ENCODE data around the gene DDRGK1.

DDRGK1 gene

GRCh38 chr20:3231889-3232588 is 27.6 kb upstream of the DDRGK1 start:
- in situ Hi-C loops (cut with HindIII; ENCODE audit: low pct_unique_long_range_greater_than_20kb, low sequenced_read_pairs), result no loop called here
- no peak for TF ChIP-seq JUND (IDR thresholded peaks at IDR 0.05; ENCODE audit: low read depth)
- DNase-seq (ENCODE audit: low read depth in 1 of 2, low spot score in 1 of 2), result no peak

GRCh38 chr20:3231116-3231515 is 26.6 kb upstream of the DDRGK1 start:
- no peak for DNase-seq (ENCODE audit: low read depth in 1 of 2, low spot score in 1 of 2)
- in situ Hi-C loops (cut with HindIII; ENCODE audit: low pct_unique_long_range_greater_than_20kb, low sequenced_read_pairs), result no loop called here
- no peak for TF ChIP-seq JUND (IDR thresholded peaks at IDR 0.05; ENCODE audit: low read depth)

DNA sequence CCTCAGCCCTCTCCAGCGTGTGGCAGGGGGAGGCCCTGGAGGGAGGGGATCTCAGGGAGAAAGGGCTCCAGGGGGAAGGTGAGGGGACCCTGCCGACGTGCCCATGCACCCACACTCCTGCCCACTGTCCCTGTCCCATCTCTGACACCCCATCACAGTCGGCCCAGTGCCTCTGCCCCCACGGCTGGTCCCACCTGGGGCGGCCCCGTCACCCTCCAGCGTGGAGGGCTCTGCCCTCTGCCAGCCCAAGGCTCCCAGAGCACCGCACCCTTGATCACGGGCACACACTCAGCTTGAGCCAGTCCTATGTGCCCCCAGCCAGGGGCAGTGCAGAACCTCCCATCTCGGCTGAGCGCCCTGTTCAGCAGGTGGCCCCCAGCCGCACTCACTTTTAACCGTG is 25.3 kb upstream of the DDRGK1 start:
- in situ Hi-C loops (cut with HindIII; ENCODE audit: low pct_unique_long_range_greater_than_20kb, low sequenced_read_pairs), result no loop called here
- no peak for TF ChIP-seq JUND (IDR thresholded peaks at IDR 0.05; ENCODE audit: low read depth)
- no peak for DNase-seq (ENCODE audit: low read depth in 1 of 2, low spot score in 1 of 2)

DNA sequence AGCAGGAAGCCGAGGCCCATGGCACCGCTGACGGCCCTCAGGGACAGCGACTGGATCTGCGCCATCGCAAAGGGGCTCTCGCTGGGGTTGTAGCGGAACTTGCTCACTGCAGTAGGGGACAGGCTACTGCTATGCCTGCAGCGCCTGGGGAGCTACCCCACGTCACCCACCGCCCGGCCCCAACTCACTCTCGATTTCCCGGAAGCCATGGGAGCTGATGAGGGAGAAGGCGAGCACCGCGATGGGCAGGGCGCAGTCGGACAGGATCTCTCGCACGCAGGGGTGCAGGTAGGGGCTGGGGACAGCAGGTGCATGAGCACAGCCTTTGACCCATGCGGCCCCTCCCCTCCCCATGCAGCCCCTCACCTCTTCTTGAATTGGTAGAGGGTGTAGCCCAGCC is 24.7 kb upstream of the DDRGK1 start:
- DNase-seq (ENCODE audit: low read depth in 1 of 2, low spot score in 1 of 2), result no peak
- no peak for TF ChIP-seq JUND (IDR thresholded peaks at IDR 0.05; ENCODE audit: low read depth)
- in situ Hi-C loops (cut with HindIII; ENCODE audit: low pct_unique_long_range_greater_than_20kb, low sequenced_read_pairs), result no loop called here

DNA sequence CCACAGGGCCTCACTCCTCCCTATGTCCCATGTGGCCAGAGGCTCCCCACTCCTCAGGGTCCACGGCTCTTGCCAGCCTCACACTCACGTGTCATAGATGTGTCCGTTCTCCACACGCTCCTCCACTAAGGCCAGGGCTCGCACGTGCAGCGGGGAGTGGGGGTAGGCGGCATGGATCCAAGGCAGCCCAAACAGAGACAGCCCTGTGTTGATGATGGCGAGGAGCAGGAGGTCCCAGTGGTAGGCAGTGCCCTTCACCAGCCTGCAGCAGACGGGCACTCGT is 24.2 kb upstream of the DDRGK1 start:
- no peak for TF ChIP-seq JUND (IDR thresholded peaks at IDR 0.05; ENCODE audit: low read depth)
- DNase-seq (ENCODE audit: low read depth in 1 of 2, low spot score in 1 of 2), result no peak
- in situ Hi-C loops (cut with HindIII; ENCODE audit: low pct_unique_long_range_greater_than_20kb, low sequenced_read_pairs), result no loop called here

DNA sequence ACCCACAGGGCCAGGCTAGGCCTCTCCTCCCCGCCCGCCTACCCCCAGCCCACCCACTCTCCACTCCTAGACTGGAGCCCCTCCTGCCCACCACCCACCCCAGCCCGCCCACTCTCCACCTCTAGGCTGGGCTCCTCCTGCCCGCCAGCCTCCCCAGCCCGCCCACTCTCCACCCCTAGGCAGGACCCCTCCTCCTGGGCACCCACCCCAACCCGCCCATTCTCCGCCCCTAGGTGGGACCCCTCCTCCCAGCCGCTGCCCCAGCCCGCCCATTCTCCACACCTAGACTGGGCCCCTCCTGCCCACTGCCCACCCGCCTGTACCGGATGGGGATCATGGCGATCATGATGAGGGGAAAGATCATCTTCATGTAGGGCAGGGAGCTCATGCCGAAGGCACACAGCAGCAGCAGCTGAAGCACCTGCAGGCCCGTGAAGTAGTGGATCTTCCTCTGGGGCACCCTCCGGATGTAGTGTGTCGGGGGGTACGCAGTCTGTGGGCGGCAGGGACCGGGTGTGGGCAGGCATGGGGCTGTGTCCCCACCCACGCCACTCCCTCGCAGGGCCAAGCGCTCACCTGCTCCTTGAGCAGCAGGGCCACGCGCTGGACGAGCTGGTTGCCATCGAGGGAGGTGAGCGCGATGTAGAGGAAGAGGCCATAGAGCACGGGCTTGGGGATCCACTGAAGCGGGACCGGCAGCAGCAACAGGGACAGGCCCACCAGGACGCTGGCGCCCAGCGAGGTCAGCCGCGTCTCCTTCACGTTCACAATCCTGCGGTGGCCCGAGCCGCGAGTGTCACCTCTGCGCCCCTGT is 23.7 kb upstream of the DDRGK1 start:
- TF ChIP-seq JUND (IDR thresholded peaks at IDR 0.05; ENCODE audit: low read depth), result no peak
- in situ Hi-C loops (cut with HindIII; ENCODE audit: low pct_unique_long_range_greater_than_20kb, low sequenced_read_pairs), result no loop called here
- DNase-seq (ENCODE audit: low read depth in 1 of 2, low spot score in 1 of 2), result no peak

DNA sequence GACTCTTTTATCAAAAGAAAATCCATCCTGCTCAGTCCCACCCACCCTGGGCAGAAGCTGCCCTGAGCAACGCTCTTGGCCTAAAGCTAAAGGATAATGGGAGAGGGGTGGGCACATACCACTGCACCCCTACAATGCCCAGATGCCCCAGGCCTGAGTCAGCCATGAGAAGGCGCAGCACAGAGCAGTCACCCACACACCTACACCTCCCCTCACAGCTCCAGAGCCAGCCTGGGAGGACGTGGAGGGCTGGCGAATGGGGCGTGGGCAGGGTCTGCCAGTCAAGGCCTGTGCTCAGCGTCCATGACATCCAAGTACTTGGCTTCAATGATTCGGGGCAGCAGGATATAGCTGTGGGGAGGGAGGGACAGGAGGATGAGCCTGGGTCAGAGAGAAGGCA is 23.0 kb upstream of the DDRGK1 start:
- DNase-seq (ENCODE audit: low read depth in 1 of 2, low spot score in 1 of 2), result no peak
- in situ Hi-C loops (cut with HindIII; ENCODE audit: low pct_unique_long_range_greater_than_20kb, low sequenced_read_pairs), result no loop called here
- no peak for TF ChIP-seq JUND (IDR thresholded peaks at IDR 0.05; ENCODE audit: low read depth)

GRCh38 chr20:3226864-3227263 is 22.4 kb upstream of the DDRGK1 start:
- DNase-seq (ENCODE audit: low read depth in 1 of 2, low spot score in 1 of 2), result no peak
- in situ Hi-C loops (cut with HindIII; ENCODE audit: low pct_unique_long_range_greater_than_20kb, low sequenced_read_pairs), result no loop called here
- no peak for TF ChIP-seq JUND (IDR thresholded peaks at IDR 0.05; ENCODE audit: low read depth)

- in situ Hi-C loops (cut with HindIII; ENCODE audit: low pct_unique_long_range_greater_than_20kb, low sequenced_read_pairs), result no loop called here
- no peak for DNase-seq (ENCODE audit: low read depth in 1 of 2, low spot score in 1 of 2)
- no peak for TF ChIP-seq JUND (IDR thresholded peaks at IDR 0.05; ENCODE audit: low read depth)
Observed at GRCh38 chr20:3226093-3226492, 21.6 kb upstream of the DDRGK1 start.

- no peak for DNase-seq (ENCODE audit: low read depth in 1 of 2, low spot score in 1 of 2)
- in situ Hi-C loops (cut with HindIII; ENCODE audit: low pct_unique_long_range_greater_than_20kb, low sequenced_read_pairs), result no loop called here
- TF ChIP-seq JUND (IDR thresholded peaks at IDR 0.05; ENCODE audit: low read depth), result no peak
Observed at GRCh38 chr20:3224681-3225421, 20.4 kb upstream of the DDRGK1 start.

DNA sequence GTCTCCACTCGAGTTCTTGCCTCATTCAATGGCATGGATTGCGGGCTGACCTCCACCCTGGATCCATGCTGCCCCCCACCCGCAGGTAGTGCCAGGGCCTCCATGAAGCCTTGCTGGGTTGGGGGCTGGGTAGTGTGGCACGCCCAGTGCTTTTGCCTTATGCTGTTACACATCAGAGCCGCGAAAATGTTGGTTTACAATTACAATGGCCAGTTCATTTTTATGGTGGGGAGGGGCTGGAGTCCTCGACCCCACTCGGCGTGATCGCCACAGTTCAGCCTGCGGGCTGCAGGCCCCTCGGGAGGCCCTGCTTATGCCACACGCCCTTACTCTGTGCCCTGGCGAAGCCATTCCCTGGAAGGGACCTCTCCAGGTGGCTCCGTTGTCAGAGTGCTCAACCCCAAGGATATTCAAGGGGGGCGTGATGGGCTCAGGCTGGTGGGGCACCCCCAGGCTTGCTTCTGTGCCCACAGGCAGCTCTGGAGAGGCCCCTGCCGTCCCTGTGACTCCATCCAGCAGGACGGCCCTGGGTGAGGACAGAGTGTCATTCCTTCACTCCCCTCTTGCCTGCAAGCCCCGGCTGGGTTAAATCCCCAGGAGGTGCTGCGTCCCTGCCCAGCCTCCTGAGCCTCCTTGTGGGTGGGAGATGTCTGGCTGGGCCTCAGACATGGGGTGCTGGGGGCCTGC is 19.7 kb upstream of the DDRGK1 start:
- in situ Hi-C loops (cut with HindIII; ENCODE audit: low pct_unique_long_range_greater_than_20kb, low sequenced_read_pairs), result no loop called here
- no peak for DNase-seq (ENCODE audit: low read depth in 1 of 2, low spot score in 1 of 2)
- no peak for TF ChIP-seq JUND (IDR thresholded peaks at IDR 0.05; ENCODE audit: low read depth)

DNA sequence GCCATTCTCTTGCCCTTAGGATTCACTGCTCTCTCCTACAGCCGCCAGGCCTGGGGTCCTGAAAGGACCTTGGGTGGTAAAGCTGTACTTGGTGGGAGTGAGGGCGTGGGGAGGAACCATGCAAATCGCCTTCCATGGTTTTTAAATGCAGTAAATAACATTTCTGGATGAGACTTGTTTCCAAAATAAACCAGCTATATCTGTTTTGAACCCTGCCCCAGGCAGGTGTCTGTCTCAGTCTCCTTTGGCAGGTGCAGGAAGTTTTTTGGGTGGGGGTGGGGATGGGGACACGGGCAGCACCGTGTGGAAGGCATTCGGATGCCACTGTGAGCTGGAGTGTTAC is 19.1 kb upstream of the DDRGK1 start:
- TF ChIP-seq JUND (IDR thresholded peaks at IDR 0.05; ENCODE audit: low read depth), result no peak
- DNase-seq (ENCODE audit: low read depth in 1 of 2, low spot score in 1 of 2), result no peak
- in situ Hi-C loops (cut with HindIII; ENCODE audit: low pct_unique_long_range_greater_than_20kb, low sequenced_read_pairs), result no loop called here
